ENCODE results near the gene TMEM185B.
"Not testable (repeated sequence)": the region's sequence is repeated elsewhere in the genome, so short reads cannot be mapped to it uniquely, and the experiment has no call there.

The TMEM185B gene

DNA sequence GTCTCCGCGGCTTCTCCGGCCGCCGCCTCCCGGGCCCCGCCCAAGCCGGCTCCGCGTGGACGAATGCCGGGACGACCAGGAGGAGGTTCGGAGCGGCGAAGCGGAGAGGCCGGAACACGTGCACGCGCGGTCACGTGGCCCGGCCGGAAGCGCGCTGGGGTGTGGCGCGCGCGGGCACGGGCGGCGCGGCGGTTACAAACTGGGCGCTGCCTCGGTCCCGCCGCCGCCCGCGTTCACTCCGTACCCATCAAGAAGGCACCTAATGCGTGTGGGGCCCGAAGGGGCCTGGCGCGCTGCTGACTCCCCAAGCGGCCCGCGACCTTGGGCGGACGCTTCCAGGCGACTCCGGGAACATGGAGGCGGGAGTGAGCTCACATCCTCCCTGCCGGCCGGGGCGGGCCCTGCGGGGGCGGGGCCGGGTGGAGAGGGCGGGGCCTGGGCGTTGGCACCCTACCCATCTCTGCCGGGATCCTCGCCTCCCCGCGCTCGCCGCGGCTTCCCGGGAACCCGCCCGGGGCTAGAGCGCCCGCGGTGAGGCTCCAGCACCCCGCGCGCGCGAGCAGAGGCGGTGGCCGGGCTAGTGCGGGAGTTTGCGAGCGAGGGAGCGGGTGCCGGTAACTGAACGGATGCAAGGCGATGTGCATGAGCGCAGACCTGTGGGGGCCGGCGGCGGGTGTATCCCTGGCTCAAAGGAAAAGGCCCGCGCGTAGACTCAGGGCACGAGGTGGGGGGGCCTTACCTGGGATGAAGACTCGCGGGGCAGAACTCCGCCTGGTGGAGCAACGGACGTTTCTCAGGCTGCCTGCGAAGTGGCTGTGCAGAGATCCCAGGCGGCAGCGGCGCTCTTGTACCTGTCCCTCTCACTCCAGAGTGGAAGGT is at the start of gene TMEM185B:
Gene TMEM185B, minus strand, starts transcription at position 367 of the 879 bp plus-strand sequence. CDS start 424 bp downstream, outside the sequence.
- peak; percentile 82 to 85 for DNase-seq (ENCODE audit: low read depth in 2 of 2)

DNA sequence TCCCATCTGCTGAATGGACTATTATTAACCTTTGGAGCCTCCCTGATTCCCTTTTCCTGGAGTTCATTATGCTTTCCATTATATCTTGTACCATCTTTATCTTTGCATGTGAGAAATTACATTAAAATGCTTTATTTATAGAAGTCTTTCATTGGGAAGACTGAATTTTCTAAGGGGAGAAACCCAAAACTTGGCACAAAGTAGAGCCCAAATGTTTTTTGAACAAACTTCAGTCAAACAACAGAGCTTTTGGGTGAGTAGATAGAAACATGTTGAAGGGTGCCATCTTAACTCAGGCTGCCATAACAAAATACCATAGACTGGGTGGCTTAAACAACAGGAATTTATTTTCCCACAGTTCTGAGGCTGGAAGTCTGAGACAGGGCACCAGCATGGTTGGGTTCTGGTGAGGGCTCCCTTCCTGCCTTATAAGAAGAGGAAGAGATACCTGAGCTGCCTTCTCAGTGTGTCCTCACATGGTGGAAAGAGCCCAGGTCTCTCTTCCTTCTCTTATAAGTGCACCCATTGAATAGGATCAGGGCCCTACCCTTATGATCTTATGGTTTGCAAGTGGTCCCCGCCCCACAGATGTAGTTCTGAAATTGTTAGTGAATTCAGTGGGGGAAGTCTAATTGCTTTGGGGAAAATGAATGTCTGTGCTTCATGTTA is 48.6 kb upstream of the TMEM185B start:
- no peak for DNase-seq (ENCODE audit: low read depth in 2 of 2)

DNA sequence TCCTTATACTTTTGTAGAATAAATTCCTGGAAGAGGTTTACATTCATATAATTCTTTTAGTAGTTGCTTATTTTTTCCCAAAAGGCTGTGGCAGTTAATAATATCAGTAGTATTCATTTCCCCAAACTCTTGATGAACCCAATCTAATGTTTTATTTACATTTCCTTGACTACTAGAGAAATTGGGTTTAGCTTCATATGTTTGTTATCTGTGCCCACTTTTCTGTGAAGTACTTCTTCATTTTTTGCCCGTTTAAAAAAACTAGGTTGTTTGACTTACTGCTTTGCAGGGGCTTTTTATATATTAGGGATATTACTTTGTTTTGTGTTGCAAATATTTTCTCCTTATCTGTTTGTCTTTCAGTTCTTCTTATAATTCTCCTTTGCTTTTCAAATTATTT is 46.6 kb upstream of the TMEM185B start:
- DNase-seq (ENCODE audit: low read depth in 2 of 2) = no peak

DNA sequence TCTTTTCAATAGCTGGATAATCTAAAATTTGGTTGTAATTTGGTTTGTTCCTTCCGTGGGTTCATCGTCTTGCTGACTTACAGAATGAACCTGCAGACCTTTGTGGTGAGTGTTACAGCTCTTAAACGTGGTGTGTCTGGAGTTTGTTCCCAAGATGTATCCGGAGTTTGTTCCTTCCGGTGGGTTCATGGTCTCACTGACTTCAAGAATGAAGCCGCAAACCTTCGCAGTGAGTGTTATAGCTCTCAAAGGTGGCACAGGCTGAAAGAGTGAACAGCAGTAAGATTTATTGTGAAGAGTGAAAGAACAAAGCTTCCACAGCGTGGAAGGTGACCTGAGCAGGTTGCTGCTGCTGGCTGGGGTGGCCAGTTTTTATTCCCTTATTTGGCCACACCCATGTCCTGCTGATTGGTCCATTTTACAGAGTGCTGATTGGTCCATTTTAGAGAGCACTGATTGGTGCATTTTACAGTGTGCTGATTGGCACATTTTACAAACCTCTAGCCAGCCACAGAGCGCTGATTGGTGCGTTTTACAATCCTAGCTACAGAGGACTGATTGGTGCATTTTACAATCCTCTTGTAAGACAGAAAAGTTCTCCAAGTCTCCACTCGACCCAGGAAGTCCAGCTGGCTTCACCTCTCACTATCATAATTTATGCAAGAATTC is 46.0 kb upstream of the TMEM185B start:
- no peak for DNase-seq (ENCODE audit: low read depth in 2 of 2)

DNA sequence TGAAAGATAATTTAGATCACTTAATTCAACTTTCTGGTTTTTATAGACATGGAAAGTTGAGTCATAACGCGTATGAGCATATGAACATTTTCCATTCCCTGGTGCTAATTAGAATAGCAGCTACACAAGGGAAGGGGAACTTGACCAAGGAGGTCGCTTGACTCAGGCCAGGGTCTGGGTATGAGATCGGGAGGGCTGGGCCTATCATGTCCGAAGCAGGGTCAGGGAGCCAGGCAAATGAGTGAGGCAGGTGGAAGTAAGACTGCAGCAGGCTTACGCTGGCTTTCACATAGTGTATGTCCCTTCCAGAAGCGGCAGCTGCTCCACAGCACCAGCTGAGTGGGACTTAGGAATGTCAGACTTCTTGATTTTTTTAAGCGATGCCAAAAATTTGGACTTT is 44.1 kb upstream of the TMEM185B start:
- no peak for DNase-seq (ENCODE audit: low read depth in 2 of 2)

DNA sequence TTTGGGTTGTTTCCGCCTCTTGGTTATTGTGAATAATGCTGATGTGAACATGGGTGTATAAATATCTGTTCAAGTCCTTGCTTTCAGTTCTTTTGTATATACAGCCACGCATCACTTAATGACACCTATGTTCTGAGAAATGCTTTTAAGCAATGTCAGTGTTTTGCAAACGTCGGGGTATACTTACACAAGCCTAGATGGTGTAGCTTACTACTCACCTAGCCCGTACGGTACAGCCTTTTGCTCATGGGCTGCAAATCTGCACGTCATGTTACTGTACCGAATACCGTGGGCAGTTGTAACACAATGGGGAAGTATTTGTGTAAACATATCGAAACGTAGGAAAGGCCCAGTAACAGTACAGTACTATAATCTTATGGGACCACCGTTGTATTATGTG is 41.8 kb upstream of the TMEM185B start:
- DNase-seq (ENCODE audit: low read depth in 2 of 2) = no peak

DNA sequence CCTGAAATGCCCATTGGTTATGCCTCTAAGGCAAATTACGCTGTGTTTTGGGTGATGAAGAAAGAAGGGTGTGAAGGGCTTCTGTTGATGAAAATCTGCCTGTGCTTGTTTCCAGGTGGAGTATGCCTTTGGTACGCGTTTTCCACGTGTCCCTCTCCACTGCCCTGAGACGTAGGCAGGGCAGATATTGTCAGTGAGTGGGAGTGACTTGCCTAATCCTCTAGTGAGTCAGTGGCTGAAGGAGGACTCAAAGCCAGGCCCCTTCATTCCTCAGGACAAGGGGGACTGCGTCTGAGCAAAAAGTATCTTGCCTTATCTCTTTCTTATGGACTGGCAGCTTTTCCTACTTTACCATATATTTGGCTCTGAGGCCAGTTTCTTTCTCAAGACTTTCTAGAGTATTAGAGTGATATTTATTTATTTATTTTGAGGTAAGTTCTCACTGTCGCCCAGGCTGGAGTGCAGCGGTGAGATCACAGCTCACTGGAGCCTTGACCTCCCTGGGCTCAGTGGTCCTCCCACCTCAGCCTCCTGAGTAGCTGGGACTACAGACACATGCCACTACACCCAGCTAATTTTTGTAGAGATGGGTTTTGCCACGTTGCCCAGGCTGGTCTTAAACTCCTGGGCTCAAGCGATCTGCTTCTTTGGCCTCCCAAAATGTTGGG is 39.7 kb upstream of the TMEM185B start:
- no peak for DNase-seq (ENCODE audit: low read depth in 2 of 2)

DNA sequence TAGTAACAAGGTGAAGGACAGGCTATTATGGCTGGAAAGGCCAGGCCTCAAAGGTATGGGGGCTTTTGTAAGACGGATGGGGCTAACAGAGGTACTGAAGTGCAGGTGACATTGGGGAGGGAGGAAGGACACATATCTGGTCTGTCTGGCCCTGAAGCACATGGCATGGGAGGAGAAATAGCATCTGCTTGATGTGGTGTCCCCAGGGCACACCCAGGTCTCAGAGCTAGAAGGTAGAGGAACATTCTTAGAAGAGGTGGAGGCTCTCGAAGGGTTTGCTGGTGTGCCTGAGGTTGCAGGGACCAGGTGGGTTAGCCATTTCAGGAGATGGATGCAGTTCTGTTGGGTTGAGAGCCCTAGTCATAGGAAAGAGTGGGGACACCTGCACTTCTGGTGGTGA is 39.0 kb upstream of the TMEM185B start:
- no peak for DNase-seq (ENCODE audit: low read depth in 2 of 2)

DNA sequence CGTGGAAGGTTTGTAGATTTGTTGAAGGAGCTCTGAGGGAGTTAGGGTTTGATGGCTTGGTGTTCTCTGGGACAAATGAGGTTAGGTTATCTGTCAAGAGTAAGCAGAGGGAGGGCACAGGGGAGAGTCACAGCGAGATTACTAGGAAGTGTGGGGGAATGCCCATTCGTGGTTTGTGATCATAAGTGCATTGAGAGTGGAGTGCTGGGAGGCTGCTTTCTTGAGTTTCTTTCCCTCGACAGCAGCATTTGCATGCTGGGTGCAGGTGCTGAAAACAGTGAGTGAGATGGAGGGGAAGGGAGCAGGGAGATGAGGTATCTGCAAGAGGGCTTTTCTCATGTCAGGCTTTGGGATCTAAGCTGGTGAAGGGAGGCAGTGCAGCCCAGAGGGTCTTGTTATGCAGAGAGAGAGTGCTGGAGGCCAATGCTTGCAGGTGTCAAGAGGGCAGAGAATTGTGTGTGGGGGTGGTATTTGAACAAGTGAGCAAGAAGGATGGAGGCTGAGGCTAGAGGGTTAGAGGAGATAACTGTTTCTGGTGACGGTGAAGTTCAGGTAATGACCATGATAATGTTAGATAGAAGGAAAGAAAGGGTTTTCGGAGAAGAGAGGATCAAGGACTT is 38.3 kb upstream of the TMEM185B start:
- peak; percentile 34 to 35 for DNase-seq (ENCODE audit: low read depth in 2 of 2)

DNA sequence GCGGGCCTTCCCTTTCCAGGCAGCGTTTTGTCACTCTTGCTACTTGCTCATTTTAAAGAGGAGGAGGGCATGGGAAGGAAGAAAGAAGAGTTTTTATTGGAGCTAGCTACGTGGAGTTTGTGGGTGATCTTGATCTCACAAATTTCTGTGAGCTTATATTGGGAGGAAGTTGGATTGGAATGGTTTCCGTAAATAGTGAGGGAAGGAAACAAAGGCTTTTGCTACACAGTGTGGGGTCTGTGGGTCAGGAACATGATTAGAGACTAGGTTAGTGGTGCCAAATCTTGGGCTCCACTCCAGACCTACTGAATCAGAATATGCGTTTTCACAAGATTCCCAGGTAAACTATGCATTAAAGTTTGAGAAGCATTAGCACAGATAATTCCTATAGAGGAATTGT is 37.5 kb upstream of the TMEM185B start:
- DNase-seq (ENCODE audit: low read depth in 2 of 2) = no peak

DNA sequence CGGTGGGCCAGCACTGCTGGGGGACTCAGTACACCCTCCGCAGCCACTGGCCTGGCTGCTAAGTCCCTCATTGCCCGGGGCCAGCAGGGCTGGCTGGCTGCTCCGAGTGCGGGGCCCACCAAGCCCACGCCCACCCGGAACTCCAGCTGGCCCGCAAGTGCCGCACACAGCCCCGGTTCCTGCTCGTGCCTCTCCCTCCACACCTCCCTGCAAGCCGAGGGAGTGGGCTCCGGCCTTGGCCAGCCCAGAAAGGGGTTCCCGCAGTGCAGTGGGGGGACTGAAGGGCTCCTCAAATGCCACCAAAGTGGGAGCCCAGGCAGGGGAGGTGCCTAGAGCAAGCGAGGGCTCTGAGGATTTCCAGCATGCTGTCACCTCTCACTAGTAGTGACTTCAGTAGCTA is 36.7 kb upstream of the TMEM185B start:
- DNase-seq (ENCODE audit: low read depth in 2 of 2) = not testable (repeated sequence)

DNA sequence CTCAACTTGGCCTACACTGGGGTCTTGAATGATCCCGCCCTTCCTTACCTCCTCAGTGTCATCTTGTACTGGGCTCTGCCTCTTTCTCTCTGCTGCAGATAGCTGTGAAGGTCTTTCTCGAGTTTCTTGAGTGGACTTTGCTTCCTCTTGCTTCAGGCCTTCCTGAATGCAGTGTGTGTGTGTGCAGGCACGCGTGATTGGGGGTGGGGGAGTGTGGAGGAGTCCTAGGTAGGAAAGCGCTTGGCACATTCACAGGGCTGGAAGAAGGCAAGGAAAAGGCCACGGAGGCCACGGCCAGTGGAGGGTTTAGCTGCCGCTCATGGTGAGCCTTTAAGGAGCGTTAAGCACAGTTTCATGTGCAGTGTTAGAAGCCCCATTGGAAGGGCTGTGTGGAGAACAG is 35.0 kb upstream of the TMEM185B start:
- no peak for DNase-seq (ENCODE audit: low read depth in 2 of 2)

DNA sequence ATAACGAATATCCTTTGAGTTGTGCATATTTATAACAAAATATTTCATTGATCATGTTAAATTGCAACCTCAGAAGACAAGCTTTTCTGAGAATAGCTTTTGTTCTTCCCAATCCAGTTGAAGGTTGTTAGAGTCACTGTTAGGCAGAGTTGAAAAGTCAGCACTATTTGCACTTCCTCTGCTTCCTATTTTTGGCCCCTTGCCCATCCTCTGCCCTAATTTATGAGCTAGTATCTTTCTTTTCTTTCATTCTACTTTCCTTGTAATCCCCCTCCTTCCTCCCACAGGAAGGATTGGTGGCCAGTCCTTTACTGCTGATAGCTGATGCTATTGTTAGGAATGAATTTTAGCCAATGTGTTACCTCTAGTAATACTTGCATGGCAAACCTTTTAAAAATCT is 34.3 kb upstream of the TMEM185B start:
- no peak for DNase-seq (ENCODE audit: low read depth in 2 of 2)

DNA sequence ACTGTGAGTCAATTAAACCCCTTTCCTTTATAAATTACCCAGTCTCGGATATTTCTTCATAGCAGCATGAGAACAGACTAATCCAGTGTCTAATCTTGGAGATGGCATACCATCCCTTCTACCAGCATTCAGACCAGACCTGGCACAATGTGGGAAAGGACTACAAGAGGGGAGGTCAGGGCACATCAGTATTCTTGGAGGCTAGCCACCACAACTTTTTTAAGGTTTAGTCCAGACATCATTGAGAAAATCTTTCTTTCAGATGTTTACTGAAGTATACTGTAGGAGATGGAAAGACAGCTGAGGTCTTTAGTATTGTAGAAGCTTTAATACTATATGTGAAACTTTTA is 33.4 kb upstream of the TMEM185B start:
- DNase-seq (ENCODE audit: low read depth in 2 of 2) = no peak

DNA sequence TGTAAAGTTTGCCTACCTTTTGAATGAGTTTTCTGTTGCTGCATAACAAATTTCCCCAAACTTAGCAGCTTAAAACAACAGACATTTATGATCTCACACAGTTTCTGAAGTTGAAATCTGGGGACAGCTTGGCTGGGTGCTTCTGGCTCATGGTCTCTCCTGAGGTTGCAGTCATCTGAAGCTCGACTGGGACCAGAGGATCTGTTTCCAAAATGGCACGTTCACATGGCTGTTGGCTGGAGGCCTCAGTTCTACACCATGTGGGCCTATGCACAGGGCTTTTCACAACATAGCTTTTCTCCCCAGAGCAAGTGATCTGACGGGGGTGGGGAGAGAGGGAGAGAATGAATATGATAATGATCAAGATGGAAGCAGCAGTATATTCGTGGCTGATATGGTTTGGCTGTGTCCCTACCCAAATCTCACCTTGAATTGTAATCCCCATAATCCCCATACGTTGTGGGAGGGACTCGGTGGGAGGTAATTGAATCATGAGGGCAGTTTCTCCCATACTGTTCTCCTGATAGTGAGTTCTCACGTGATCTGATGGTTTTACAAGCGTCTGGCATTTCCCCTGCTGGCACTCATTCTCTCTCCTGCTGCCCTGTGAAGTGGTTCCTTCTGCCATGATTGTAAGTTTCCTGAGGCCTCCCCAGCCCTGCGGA is 32.9 kb upstream of the TMEM185B start:
- no peak for DNase-seq (ENCODE audit: low read depth in 2 of 2)

DNA sequence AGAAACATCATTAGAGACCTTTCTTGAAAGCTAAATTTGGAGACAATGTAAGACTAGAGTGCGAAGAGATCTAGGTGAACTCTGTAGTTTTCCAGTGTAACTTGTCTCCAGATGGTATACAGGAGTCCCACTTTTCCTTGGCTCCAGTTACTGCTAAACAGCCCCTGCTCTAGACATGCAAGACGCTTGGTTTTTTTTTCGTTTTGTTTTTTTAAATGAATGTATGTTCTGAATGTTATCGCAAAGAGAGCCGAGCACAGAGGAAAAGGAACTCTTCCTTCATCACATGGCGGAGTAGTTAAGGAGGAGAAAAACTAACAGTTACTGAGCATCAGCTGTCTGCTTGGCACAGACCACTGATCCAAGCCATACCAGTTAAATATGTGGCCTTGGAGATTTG is 31.9 kb upstream of the TMEM185B start:
- DNase-seq (ENCODE audit: low read depth in 2 of 2) = no peak

DNA sequence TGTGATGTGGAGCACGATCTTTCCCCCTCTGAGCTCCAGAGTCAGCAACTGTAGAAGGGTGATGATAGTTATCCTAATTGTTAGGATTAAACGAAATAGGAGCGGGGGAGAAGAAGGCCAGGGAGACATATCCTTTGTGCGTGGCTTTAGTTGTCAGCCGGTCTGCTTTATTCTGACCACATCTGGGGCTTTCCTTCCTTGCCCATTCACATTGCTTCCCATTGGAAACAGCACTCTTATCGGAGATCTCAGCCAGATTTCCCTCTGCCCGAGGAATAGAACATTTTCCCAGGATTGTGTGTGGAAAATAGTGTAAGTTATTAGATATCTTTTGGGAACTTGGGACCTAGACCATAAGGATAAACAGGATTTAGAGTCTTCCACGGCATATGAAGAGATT is 31.0 kb upstream of the TMEM185B start:
- DNase-seq (ENCODE audit: low read depth in 2 of 2) = no peak

DNA sequence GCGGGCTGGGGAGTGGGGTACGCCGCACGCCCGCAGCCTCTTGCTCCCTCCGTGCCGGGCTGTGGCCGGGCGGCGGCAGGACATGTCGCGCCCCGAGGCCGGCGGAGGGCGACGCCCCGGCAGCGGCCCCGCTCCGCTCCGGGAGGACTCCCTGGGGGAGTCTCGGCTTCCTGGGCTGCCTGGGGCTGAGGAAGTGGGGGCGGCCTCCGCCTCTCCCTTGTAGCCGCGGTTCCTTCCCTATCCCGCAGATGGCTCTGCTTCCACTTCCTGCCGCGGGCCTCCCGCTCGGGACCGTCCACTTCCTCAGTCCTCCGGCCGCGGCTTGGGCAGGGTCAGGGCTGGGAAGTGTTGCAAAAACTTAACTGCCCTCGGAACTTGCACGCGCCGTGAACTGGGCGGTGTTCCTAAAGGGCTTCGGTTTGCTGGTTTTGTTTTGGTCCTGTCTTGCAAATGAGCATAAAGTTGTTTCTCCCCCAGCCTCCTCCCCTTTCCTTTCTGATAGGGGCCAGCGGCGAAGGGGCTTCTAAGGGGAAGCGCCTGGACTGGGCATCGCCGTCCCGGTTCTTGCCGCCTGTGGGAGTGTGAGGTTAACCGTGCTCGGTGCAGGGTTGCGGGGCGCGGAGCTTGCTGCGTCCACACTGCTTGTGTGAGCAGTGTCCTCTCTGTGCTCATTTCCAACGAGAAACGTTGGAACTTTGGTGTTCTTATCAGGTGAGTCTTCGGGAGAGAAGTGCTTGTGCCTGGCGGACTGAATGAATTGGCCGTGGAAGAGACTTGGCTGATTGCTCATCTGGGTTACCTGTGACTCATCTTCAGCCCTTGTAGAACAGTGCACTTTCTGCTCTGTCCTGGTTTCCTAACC is 30.1 kb upstream of the TMEM185B start:
- DNase-seq (ENCODE audit: low read depth in 2 of 2) = peak in 1 of 2 donors; percentile 23

DNA sequence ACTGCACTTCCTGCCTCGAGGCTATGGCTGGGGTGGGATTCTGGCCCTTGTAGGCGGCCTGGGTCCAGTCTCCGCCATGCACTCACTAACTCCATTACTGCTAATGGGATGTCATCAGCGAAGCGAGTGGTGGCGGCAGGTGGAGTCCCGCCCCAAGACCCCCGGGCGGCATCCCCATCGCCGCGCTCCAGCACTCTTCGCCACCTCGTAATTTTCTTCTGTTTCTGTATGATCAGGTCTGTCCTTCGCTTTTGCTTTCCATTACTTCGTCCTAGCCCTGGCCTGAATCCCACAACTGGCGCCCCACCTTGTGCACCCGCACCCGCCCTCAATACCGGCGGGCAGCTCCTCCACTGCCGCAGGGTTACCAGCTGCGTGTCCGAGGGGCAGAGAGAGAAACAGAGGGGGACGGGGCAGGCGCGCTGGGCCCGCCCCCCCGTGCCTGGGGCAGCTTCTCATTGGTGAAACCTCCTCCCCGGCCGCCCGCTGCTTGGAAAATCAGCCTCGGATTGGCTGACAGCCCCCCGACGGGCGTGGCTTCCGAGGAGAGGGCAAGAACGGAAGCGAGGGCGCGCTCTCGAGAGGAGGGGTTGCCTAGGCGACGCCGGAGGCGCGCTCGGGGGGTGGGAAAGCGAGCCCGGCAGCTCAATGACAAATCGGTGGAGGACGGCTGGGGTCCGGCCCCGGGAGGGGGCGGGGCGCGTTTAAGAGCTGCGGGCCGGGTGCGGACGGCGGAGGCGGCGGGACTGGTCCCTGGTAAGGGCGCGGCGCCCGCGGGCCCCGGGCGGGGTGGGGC is 29.2 kb upstream of the TMEM185B start, which contains the start of gene RALB:
Gene RALB, plus strand, starts transcription at position 628 of the 796 bp plus-strand sequence. CDS start 25,813 bp downstream, outside the sequence.
- peak; percentile 98 for DNase-seq (ENCODE audit: low read depth in 2 of 2)

Measured in activated CD4-positive, alpha-beta T cell treated with anti-CD3 and anti-CD28 coated beads for 24 hours (primary cell).